Head of caudate nucleus (tissue), 42 donors: ENCODE data around the gene DNAL1.
"Not testable (repeated sequence)": the region's sequence is repeated elsewhere in the genome, so short reads cannot be mapped to it uniquely, and the experiment has no call there.

Source experiments
- DNase-seq, 42 donors: peaks; one replicate each; pipeline versions ENCODE4 v3.0.0 to v3.0.0-alpha.2; 2020 to 2021; ENCODE audit warnings: mixed read lengths in 7 of 42
- intact Hi-C: fragments of 100-400 bp; cut with DNase I; formaldehyde crosslinking; loops from one replicate; pipeline ENCODE4 v1.15.0; 2022

DNAL1 gene

DNA sequence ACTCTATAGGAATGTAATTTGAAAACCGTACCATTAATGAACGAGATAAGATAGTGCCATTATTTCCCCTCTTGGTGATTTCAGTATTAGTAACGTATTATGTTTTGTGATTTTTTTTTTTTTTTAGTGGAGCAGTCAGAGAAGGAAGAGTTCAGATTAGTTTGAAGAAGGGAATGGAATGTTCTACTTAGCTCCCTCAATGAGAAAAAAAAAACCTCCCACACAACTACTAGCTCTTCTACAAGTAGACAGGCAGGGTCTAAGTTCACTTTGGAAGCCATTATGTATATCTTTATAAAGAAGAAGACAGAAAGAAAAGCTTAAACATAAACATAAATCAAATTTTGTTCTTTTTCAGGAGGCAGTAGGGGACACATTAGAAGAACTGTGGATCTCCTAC is 42.1 kb downstream of the DNAL1 start:
- intact Hi-C loops = no loop called here
- DNase-seq = no peak

DNA sequence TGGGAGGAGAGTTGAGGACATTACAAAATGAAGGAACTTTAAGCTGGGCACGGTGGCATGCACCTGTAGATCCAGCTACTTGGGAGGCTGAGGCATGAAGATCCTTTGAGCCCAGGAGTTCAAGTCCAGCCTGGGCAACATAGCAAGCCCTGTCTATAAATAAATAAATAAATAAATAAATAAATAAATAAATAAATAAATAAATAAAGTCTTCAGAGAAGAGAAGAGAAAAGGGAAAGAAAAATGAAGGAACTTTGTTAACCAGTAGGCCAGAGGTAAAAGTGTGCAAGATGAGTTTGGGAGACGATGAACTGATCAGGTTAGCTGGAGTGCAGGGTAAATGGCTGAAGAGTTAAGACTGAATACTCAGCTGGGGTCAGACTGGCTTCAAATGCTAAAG is 49.3 kb downstream of the DNAL1 start:
- DNase-seq = no peak
- intact Hi-C loops = no loop called here

DNA sequence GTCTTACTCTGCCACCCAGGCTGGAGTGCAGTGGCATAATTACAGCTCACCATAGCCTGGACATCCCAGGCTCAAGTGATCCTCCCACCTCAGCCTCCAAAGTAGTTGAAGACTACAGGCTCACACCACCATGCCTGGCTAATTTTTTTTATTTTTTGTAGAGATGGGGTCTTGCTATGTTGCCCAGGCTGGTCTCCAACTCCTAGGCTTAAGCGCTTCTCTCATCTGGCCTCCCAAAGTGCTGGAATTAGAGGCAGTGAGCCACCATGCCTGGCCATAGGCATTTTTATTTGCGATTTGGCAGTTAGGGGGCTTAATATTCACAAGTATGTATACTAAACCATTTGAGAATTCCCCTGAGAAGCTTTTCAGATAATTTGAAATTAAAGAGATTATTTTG is 50.3 kb downstream of the DNAL1 start:
- intact Hi-C loops = no loop called here
- no peak for DNase-seq

DNA sequence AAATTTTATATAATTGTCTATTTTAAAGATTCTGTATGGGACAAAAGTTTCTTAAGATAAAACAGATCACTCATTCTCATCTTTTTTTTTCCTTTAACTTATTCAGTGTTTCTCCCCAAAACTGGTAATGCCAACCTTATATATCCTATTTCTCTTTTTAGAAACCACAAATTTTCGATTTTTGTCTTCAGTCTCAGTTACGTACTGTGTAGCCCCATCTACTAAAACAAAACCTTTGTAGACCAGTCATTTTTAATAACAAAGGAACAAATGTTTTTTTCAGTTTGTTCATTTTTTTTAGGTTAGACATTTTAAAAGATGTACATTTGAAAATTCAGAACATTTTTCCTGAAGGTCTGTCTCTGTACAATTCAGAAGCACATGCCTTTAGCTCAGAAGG is 51.2 kb downstream of the DNAL1 start:
- intact Hi-C loops = no loop called here
- DNase-seq = no peak

DNA sequence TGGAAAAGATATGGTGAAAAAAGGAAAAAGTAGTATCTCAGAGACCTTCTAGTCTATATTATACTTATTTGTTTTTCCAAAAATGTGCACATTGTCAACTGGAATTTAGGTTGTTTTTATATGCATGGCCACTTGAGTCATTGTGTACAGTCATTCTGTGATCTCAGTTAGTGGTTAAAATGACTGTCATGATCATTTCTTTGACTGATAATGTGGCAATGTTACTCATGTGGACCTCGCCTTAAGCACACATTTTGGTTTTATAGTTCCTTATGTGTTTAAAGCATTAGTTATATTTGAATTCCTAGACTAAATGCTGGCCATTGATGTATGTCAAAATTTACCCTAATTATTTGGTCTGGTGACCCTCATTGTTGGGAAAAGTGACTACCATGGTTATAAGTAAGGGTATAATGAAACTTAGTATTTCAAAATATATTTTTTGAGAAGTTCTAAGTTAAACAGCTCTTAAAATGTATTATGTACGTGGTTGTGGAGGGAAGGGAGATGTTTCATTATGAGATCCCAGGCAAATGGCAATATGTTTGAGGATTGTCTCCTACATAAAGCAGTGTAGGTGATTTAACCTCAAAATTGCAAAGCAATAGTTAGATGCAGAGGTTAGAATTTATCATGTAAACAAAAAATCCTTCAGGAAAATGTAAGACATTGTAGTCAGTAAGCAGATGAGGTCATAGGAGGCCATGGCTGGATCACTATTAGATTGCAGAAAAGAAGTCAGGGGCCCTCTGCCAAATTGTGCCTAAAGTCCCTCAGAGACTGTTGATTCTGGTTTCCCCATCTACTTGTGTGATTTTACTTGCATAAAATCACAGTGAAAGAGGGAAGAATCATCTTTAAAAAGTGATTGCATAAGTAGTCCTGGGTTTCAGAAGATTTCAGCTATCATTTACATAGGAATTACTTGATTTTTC is 51.9 kb downstream of the DNAL1 start:
- intact Hi-C loops = no loop called here
- no peak for DNase-seq

DNA sequence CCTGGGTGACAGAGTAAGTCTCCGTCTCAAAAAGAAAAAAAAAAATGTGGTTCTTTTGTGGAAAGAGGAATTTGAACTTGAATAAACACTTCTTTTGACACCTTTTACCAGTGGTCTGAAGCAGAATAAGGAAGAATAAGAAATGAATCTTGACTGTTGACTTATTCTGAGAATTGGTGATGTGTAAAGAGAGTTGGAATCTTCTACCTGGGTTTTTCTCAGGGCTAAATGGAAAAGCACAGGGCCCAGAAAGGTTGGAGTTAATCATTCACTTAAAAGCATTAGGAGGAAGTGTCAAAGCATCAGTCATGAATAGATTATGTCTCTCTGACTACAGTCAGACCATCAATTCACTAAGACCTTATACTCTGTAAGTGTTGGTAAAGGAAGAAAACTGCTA is 55.5 kb downstream of the DNAL1 start:
- intact Hi-C loops = no loop called here
- DNase-seq = no peak

DNA sequence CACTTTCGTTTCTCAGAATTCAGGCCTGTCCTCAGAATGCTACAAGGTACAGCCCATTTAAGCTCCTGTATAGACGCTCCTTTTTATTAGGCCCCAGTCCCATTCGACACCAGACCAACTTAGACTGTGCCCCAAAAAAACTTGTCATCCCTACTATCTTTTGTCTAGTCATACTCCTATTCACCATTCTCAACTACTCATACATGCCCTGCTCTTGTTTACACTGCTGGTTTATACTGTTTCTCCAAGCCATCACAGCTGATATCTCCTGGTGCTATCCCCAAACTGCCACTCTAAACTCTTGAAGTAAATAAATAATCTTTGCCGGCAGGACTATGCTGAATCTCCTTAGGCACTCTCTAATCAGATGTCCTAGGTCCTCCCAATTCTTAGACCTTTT is 63.3 kb downstream of the DNAL1 start:
- intact Hi-C loops, DNase-seq: not testable (repeated sequence)

DNA sequence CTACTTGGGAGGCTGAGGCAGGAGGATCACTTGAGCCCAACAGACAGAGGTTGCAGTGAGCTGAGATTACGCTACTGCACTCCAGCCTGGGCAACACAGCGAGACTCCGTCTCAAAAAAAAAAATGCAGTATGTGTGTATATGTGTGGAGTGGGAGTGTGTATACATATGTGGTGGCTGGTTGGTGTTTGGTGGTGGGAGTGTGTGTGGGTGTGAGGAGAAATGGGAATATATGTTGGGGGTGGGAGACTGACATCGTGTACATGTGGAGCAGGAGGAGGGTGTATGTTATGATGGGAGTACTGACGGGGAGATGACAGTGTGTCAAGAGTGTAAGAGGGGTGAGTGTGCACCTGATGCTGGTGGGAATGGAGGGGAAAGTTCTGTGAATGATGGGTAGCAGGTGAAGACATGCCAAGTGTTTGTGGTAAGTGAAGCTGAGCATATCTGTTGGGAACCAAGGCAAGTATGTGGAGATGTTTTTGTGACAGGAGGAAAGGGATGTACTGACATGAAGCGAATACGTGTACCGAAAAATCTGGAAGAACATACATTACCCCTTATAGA is 65.2 kb downstream of the DNAL1 start:
- intact Hi-C loops = no loop called here

DNA sequence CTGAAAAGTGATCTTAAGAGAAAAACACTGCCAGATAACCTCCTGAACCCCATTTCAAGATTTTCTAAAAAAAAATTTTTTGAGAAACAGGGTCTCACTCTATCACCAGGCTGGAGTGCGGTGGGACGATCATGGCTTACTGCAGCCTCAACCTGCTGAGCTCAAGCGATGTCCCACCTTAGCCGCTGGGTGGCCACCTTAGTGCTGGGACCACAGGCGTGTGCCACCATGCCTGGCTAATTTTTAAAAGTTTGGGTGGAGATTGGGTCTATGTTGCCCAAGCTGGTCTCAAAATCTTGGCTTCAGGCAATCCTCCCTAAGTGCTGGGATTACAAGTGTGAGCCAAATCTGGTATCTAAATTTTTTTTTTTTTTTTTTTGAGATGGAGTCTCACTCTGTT is 66.0 kb downstream of the DNAL1 start:
- no peak for DNase-seq
- intact Hi-C loops = no loop called here

More for the DNA sequence above, 65.2 kb downstream of the DNAL1 start:
- DNase-seq = peak in 1 of 42 donors; percentile 8

DNA sequence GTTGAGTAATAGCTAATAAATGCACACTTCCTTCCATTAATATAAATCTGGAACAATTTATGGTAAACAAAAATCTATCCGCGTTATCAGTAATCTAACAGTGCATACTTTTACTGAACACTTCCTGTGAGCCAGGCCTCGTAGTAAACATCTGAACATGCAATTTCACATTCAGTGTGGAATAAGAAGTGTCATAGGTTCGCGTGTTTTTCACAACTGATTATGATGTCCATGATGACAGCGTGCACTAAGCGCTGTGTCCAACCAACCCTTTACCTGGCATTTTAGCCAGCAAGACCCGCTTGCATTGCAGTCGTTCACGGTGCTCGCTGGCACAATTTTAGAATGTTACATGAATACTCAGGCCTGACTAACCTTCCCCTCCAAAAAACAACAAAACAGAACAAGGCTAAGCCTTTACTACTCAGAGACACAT is 67.3 kb downstream of the DNAL1 start:
- intact Hi-C loops = loop anchor here (2.0 kb wide), 1 partner anchor 67 kb away; the partner anchor contains the start of gene DNAL1
- DNase-seq = peak in 1 of 42 donors; percentile 13

DNA sequence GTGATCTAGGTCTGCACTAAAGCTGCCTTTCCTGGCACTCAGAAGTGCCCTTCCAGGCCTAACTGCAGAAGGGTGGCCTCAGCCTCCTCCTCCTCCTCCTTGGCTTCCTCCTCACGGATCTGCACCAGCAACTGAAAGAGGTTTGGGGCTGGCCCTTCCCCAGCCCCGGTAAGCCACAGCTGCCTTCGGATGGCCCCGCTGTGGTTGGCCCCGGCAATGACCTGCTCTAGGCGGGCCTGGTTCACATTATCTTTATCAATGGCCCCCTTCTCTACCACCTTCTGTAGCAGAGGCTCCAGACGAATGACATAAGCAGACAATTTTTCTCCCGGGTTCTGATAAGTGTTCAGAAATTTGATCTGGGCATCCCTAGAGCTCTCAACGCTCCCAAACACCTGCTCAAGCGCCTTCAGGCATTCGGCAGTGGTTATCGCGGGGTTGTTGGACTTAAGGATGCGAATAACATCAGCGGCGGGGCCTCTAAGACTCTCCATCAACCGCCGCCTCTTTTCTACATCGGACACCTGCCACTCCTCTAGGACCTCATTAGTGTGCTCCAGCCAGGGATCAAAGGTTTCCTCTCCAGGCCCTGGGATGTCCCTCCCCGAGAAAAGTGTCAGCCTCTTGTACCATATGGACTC is 67.9 kb downstream of the DNAL1 start:
- intact Hi-C loops = loop anchor here (2.0 kb wide), 1 partner anchor 68 kb away; the partner anchor contains the start of gene DNAL1
- peak in 24 of 42 donors; percentile 18 to 63 (median 35) for DNase-seq

DNA sequence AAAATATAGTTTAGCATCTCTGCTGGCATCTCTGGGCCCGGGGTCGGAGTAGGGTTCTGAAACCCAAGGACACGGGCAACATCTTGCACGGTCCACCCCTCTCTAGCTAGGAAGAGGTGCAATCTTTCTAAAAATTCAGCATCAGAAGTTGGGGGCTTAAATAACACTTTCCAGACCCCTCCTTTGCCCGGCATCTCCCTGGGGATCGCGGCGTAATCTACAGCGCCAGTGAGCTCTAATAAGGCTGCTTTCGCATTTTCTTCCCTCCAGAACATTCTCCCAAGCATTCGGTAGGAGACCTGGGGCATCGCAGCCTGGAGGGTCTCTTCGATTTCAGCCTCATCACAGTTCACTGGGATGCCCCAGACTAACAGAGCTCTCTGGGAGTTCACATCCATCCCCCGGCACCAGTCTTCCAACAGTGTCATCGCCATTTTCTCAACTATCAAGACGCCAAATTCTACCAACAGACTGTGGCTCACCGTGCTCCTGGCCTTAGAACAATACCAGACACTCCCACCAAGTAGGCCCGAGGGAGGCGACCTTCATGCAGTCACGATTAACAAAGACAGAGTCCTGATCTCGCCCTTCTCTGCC is 68.5 kb downstream of the DNAL1 start:
- intact Hi-C loops = loop anchor here (2.0 kb wide), 1 partner anchor 69 kb away; the partner anchor contains the start of gene DNAL1
- peak in 5 of 42 donors; percentile 12 to 40 (median 25) for DNase-seq

DNA sequence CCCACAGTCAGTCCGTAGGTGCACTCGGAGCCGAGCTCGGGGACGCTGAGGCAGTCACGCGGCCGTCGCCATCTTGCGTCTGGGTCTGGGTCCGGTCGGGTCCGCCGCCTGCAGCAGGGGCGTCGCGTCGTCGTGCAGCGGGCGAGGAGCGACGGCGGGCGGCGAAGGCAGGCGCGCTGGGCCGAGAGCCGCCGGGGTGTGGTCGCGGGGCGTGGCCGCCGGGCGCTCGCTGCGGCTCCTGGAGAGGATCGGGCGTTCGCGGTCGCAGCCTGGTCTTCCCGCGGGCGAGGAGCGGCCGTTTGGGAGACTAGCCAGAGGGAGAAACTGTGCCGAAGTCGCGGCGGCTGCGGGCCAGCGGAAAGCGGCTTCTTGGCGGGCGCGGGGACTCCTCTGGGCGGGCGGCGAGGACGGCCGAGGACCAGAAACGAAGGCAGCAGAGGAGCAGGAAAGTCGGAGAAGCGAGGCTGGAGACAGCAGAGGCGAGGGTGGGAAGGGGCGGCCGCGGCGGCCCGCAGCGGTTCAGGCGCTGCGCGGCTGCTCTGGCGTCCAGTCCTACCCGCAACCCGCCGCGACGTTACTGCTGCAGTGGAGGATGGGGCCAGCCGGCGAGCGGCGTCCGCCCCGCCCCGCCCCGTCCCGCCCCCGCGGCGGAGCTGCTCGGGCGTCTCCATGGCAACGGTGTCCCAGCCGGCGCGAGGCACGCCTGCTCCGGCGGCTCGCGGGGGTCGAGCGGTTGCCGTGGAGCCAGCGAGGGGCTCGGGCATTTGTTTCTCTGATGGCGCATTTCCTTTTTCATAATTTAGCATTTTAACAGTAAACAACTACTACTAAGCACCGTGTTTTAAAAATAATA is 69.2 kb downstream of the DNAL1 start, which contains the start of gene PNMA1:
TSS of gene PNMA1 (minus strand) at position 582 of the 853 bp plus-strand sequence. CDS start 745 bp downstream, outside the sequence.
- peak; percentile 78 to 98 (median 94) for DNase-seq
- intact Hi-C loops = loop anchor here (2.0 kb wide), 1 partner anchor 69 kb away; the partner anchor contains the start of gene DNAL1

DNA sequence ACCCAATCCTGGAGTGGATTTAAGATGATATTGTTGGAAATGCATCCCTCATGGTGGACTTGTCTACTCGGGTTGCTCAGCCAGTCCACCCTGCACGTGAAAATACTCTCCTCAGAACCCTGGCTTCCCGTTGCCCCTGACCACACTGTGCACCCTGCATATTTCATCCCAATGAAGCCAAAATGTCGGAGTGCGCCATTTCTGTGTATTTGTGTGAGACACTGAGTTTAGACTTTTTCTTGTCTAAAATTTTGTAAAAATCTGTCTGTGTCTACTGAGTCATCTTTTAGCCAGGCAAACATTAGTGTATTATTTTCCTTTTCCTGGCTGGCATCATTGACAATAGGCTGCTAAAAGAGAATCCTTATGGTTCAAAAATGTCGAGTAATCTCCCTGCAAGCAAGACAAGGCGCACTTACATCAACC is 69.9 kb downstream of the DNAL1 start:
- peak in 4 of 42 donors; percentile 26 to 38 (median 34) for DNase-seq

DNA sequence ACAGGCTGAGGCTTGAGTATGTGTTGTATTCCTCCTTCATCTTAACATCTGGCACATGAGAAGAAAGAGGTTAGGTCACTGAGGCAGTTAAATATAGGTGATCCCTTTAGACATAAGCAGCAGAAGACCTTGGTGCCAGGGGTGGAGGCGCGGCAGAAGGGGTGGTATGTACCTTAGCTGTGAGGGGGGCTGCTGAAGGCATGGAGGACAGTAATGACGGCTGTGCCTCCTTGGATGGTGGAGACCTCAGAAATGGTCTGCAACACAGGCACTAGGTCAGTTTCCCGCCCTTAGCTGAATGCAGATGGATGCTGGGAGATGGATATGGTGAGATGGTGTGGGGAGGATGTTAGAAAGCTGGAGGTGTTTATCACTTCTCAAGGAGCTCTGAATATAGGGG is 70.9 kb downstream of the DNAL1 start:
- intact Hi-C loops = no loop called here
- no peak for DNase-seq

More for the DNA sequence above, 69.9 kb downstream of the DNAL1 start:
- intact Hi-C loops = no loop called here

DNA sequence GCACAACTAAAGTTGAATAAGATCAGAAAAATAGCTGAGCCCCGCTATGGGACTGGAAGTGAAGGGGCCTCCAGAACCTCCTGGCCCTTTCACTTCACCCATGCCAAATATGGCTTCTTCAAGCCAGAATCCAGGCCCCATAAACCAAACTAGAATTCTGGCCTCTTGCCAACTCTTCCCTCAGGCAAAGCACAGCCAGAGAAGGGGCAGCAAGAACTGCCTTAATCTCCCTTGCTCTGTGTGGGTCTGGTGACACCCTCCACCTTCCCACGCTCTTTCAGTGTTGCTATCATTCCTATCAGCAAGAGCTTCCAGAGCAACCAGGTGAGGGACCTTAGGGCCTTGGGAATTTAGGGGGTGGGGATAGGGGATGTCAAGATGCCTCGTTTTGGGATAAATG is 72.5 kb downstream of the DNAL1 start:
- intact Hi-C loops = no loop called here
- peak in 1 of 42 donors; percentile 12 for DNase-seq

DNA sequence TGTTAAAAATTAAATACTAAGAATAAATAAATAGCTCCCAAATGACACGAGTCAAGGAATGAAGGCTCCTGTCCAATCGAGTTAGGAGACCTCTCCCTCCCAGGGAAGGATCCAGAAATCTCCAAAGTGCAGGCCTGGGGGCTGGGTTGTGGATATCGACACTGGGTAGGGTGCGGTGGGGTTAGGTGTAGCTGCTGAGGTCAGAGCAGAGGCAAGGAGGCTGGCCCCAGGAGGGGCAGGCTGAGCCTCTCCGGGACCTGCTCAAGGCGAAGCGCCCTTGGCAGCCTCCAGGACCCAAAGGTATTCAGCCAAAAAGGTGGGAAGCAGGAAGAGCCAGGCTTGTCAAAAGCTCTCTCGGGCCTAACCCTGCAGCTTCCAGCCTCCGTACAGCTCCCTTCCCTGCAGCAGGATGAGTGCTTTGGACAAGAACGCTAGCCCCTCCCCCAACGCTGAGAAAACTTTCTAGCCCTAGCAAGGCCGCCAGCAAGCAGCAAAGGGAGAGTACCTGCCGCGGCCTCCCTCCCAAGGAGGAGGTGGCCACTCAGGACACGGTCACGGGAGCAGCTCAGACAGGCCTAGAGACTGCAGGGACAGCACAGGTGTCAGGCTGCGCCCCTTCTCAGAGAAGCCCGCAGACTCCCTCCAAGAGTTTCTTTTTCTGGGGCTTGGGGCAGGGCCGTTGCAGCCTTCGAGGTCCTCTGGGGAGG is 73.1 kb downstream of the DNAL1 start:
- intact Hi-C loops = no loop called here

More for the DNA sequence above, 73.1 kb downstream of the DNAL1 start:
- peak in 11 of 42 donors; percentile 25 to 68 (median 38) for DNase-seq
